HT1080 (cell line): ENCODE measurements around the gene KIAA1755. TPM values are rescaled to one million over a fixed set of nuclear protein-coding genes. Genes with fewer than 3 reads are reported as not detected.
"Not testable (repeated sequence)": the region's sequence is repeated elsewhere in the genome, so short reads cannot be mapped to it uniquely, and the experiment has no call there.

Experiments
- DNase-seq: peaks from one replicate; pipeline ENCODE4 v3.0.0-alpha.2; 2015; ENCODE audit warnings: low read depth
- total RNA-seq: library from RNA; depleted of rRNA; stranded (reverse); fragments of >200 nt; shearing (Covaris generic); gene quantifications from 2 replicates; pipeline ENCODE4 v1.2.3, GENCODE V29; 2014

KIAA1755 gene
- total RNA-seq, 1 experiment from 2014 or later: 0.14 TPM

- no peak for DNase-seq
These were observed 6.8 kb upstream of the KIAA1755 start for GRCh38 chr20:38267296-38267695.

- no peak for DNase-seq
These were observed 5.9 kb upstream of the KIAA1755 start for GRCh38 chr20:38266426-38266825.

DNA sequence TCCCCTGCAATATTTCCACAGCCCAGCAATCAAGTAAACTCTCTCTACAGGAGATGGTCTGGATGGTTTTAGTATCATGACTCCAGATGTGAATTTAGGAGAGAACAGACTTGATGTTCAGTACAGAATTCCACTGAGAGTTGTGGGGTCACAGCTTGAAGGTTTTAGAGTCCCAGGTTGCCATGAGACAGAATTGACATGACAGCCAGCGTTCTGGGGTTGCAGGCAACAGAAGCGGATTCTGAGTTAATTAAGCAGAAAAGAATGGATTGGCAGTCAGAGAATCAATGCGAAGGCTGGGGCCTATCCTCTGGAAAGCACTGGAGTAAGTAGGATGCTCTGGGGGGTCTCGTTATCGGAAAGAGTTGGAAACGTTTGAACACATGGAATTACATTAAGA is 2.4 kb upstream of the KIAA1755 start:
- no peak for DNase-seq

GRCh38 chr20:38261054-38261390 is 487 bp upstream of the KIAA1755 start:
- no peak for DNase-seq

GRCh38 chr20:38260025-38260377 is 534 bp downstream of the KIAA1755 start:
- DNase-seq: no peak

DNA sequence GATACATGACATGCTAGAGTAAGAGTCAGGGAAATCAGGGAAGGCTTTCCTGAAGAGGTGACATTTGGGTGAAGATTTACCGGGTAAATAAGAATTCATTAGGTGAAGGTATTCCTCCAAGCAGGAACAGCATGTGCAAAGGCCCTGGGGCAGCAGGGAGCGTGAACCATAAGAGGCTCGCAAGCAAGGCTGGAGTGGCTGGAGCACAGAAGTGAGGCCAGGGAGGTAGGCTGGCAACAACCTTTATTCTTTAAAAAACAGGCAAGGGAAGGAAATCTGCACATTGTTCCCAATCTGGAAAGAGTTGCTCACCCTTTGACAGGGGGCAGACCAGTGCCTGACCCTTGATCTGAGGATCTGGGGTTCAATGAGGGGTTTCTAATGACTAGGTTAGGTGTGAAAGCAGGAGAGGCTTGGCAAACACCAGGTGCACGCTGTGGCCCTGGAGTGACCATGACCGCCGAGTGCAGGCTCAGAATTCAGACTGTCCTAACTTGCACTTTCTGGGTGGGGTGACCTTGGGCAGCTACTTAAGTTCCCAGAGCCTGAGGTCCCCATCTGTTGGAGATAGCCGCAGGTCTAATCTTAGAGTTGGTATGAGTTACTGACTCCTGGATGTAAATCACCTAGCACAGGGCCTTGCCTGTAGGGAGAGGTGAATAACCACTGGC is 1.9 kb downstream of the KIAA1755 start:
- no peak for DNase-seq

DNA sequence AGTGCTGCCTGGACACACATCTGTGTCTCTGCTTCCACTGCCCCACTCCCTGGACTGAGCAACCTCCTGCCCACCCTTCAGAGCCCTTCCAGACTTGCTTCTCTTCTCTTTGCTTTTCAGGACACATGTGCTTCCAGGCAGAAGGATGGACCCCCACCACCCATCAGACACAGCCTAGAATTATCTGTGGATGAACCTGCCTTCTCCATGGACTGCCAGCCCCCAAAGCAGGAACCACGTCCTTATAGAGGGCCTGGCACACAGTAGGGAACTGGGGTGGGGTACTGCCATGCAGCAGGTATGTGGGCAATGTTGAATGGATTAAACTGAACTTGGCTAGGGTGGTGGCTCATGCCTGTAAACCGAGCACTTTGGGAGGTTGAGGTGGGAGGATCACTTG is 3.6 kb downstream of the KIAA1755 start:
- no peak for DNase-seq

GRCh38 chr20:38256021-38256420 is 4.5 kb downstream of the KIAA1755 start:
- DNase-seq: no peak

GRCh38 chr20:38255393-38255792 is 5.1 kb downstream of the KIAA1755 start:
- DNase-seq: no peak

DNA sequence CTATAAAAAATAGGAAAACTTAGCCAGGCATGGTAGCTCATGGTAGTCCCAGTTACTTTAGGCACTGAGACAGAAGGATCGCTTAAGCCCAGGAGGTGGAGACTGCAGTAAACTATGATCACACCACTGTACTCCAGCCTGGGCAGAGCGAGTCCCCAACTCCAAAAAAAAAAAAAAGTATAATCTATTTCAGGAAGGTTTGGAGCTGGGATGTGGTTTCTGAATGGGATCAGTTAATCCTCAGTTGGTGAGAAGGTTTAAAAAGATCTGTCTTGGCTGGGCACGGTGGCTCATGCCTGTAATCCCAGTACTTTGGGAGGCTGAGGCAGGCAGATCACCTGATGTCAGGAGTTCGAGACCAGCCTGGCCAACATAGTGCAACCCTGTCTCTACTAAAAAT is 5.9 kb downstream of the KIAA1755 start:
- not testable (repeated sequence) for DNase-seq

DNA sequence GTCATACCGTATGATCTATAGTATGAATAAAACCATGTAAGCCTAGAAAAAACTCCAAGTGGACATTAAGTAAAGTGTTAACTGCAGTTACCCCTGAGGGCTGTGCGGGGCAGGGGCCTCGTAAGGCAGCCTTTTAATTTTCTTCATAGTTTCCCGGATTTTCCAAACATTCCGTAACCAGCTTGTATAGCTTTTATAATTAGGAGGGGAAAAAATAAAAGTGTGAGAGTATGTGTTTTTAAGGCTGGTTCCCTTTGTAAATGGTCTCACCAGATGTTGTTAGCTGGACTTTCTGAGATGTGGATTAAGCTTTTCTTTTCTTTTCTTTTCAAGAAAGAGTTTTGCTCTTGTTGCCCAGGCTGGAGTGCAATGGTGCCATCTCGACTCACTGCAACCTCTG is 7.0 kb downstream of the KIAA1755 start:
- no peak for DNase-seq

DNA sequence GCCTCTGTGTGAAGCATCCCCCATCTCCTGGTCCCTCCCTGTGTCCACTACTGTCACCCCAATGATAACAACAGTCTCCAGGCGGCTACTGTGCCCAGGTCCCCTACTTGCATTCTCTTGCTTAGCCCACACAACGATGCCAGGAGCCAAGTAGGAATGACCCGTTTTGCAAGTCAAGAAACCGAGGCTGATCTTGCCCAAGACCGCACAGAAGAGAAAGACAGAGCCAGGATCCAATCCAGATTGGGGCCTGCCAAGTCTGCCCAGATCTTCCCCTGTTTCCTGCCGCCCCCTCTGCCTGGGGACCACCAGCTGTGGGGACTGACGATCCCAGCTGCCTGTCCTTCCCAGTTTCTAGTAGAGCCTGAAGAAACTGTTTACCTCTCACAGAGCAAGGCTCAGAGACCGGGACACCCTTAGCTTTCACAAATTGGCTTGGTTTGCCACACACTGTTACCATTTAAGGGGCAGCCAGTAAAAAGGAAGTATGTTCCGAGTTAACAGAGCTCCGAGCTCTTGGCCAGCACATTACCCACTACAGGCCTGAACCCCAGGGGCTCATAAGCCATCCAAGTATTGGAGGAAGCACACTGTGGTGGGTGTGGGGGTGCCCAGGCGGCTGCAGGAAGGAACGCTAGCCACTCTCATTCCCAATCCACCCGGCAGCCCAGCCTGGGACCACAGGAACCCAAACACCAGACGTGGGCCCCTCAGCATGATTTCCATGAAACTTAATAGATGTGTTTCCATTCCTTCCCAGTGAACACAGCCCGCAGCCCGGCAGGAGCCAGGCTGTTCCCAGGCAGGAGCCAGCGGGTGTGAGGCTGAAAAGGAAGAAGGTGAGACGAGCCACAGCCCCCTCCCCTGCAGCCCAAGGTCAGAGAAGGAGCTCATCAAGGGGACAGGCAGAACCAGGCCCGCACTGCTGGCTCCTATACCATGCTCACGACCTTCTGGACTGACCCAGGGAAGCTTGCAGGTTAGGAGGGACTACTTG is 7.9 kb downstream of the KIAA1755 start:
- DNase-seq: no peak

DNA sequence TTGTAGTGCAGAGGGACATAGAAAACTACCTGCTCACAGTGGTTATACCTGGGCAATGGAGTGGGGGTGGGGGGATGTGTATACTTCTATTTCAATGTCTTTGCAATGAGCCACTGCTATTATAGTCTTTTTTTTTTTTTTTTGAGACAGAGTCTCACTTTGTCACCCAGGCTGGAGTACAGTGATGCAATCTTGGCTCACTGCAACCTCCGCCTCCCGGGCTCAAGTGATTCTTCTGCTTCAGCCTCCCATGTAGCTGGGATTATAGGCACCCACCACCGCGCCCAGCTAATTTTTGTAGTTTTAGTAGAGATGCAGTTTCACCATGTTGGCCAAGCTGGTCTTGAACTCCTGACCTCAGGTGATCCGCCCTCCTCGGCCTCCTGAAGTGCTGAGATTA is 9.1 kb downstream of the KIAA1755 start:
- DNase-seq: not testable (repeated sequence)

DNA sequence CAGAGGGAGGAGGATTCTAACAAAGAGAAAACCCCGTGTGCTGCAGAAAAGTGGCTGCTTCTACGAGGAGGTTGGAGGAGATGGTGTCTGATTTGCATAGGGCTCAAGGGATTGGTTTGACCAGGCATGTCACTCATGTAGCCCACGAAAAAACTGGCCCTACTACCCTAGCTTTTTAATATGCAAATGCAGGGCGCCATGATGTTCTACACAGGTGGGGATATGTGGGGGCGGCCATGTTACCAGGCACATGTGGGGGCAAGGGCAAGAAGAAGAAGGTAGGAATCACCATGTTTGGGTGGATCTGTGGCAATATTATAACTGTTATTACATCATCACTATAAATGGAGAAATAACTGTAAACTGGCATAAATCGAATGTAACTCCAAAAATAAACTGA is 9.9 kb downstream of the KIAA1755 start:
- no peak for DNase-seq

DNA sequence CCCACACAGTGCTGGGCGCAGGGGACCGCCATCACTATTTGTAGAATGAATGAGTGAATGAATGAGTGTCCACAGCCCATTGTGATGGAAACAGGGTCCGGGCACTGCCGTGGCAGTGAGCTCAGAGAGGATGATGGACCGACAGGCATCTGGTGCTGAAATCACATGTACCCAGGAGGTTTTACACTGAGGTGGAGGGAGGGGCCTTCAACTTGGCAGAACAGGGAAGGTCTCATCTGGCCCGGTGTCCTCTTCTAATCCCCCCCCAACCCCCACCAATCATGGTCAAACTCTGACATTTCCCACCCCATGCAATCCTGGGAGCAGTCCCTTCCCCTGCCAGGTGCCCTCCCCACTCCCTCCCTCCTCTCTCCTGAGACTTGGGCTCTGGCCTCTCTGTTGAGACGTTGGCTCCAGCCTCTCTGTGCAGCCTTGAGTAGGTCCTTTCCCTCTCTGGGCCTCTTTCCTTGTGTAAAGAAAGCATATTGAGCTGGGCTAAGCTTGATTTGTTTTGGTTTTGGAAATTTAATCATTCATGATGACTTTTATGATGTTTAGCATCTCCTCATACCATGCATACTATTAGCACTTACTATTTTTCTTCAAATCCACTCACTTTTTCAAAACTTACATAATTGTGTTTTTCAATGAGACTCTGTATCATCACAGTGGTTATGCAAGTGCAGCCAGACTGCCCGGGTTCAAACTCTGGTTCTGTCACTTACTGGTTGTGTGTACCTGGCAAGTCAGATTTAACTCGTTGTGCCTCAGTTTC is 10.8 kb downstream of the KIAA1755 start:
- DNase-seq: no peak

DNA sequence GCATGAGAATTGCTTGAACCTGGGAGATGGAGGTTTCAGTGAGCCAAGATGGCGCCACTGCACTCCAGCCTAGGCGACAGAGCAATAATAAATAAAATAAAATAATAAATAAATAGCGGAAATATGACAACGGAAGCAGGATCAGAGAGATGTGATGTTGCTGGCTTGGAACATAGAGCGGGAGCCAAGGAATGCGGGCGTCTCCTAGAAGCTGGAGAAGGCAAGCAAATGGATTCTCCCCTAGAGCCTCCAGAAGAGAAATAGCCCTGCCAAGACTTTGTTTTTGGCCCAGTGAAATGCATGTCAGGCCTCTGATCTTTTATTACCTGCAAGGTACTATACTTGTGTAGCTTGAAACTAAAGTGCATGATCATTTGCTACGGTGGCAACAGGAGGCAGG is 12.4 kb downstream of the KIAA1755 start:
- DNase-seq: no peak

- not testable (repeated sequence) for DNase-seq
These were observed 12.8 kb downstream of the KIAA1755 start for GRCh38 chr20:38247725-38248124.

DNA sequence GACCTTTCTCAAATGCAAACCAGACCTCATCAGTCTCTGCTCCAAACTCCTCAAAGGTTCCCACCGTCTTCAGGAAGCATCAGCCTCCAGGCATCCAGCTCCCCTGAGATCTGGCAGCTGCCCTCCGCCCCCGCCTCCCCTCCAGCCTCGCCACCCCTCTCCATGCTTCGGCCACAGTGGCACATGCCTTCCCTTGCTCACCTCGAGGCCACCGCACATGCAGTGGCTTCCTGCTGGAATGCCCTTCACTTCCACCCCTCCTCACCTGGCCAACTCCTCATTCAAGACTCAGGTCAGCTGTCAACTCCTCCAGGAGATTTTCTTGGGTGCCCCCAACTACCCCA is 13.4 kb downstream of the KIAA1755 start:
- DNase-seq: no peak

GRCh38 chr20:38246357-38247165 is 14.0 kb downstream of the KIAA1755 start:
- DNase-seq: no peak

- no peak for DNase-seq
These were observed 14.8 kb downstream of the KIAA1755 start for GRCh38 chr20:38245753-38246152.

DNA sequence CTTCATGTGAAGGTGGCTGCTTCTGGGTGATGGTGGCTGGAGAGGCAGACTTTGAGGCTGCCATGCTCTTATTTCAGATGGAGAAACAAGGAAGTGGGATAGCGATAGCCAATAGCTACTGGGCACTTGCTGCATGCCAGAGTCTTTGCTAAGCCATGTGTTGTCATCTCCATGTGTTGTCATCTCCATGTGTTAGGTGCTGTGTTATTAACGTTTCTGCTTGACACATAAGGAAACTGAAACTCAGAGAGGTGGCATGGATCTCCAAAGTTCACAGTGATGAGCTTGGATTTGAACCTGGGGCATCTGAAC is 16.9 kb downstream of the KIAA1755 start:
- no peak for DNase-seq
